Fibroblast of skin of scalp (primary cell): ENCODE measurements around the gene PACSIN3. TPM values are rescaled to one million over a fixed set of nuclear protein-coding genes. Genes with fewer than 3 reads are reported as not detected.
A peak's percentile ranks its signal among the peaks of the same experiment; 100 is the strongest.
"Not testable (repeated sequence)": the region's sequence is repeated elsewhere in the genome, so short reads cannot be mapped to it uniquely, and the experiment has no call there.

ENCODE experiments used
- DNase-seq: peaks from one replicate; pipeline ENCODE4 v3.0.0-alpha.2; 2013
- polyA plus RNA-seq, 2 experiments: library from polyadenylated mRNA; unstranded; fragments of 120-200 nt; gene quantifications; one replicate each; pipeline ENCODE4 v1.2.1, GENCODE V29; 2013; ENCODE audit not compliant: insufficient read length in 2 of 2

The PACSIN3 gene
- 58.5 TPM for polyA plus RNA-seq (2013, experiment 1 of 2; ENCODE audit: insufficient read length)
- 56.4 TPM for polyA plus RNA-seq (2013, experiment 2 of 2; ENCODE audit: insufficient read length)

GRCh38 chr11:47186076-47186699 lies at the start of gene PACSIN3:
Gene PACSIN3 (minus strand): TSS chr11:47186434. CDS start chr11:47182727, 3,707 bp downstream.
- peak; percentile 51 for DNase-seq

- no peak for DNase-seq
Measured at GRCh38 chr11:47235163-47235562, 48.9 kb upstream of the PACSIN3 start.

- DNase-seq: no peak
Measured at GRCh38 chr11:47234669-47235100, 48.5 kb upstream of the PACSIN3 start.

- peak; percentile 81 for DNase-seq
Measured at GRCh38 chr11:47233989-47234668, 47.9 kb upstream of the PACSIN3 start.

- DNase-seq: no peak
Measured at GRCh38 chr11:47233051-47233450, 46.8 kb upstream of the PACSIN3 start.

- no peak for DNase-seq
Measured at GRCh38 chr11:47229161-47229560, 42.9 kb upstream of the PACSIN3 start.

GRCh38 chr11:47225552-47226400 lies 39.5 kb upstream of the PACSIN3 start:
- DNase-seq: peak; percentile 27

GRCh38 chr11:47222696-47223095 lies 36.5 kb upstream of the PACSIN3 start:
- peak; percentile 71 for DNase-seq

- DNase-seq: peak; percentile 74
Measured at GRCh38 chr11:47220401-47220821, 34.2 kb upstream of the PACSIN3 start.

GRCh38 chr11:47216121-47216798 lies 30.0 kb upstream of the PACSIN3 start:
- DNase-seq: peak; percentile 95

GRCh38 chr11:47215366-47215910 lies 29.2 kb upstream of the PACSIN3 start:
- no peak for DNase-seq

GRCh38 chr11:47213950-47214565 lies 27.8 kb upstream of the PACSIN3 start:
- DNase-seq: peak; percentile 89

- no peak for DNase-seq
Measured at GRCh38 chr11:47212938-47213337, 26.7 kb upstream of the PACSIN3 start.

GRCh38 chr11:47208628-47209027 lies 22.4 kb upstream of the PACSIN3 start:
- no peak for DNase-seq

- not testable (repeated sequence) for DNase-seq
Measured at GRCh38 chr11:47208008-47208552, 21.8 kb upstream of the PACSIN3 start.

GRCh38 chr11:47207459-47207858 lies 21.2 kb upstream of the PACSIN3 start:
- no peak for DNase-seq

- not testable (repeated sequence) for DNase-seq
Measured at GRCh38 chr11:47206577-47206976, 20.3 kb upstream of the PACSIN3 start.

- DNase-seq: peak; percentile 92
Measured at GRCh38 chr11:47204637-47204989, 18.4 kb upstream of the PACSIN3 start.

GRCh38 chr11:47202576-47202975 lies 16.3 kb upstream of the PACSIN3 start:
- DNase-seq: no peak

GRCh38 chr11:47201015-47201414 lies 14.8 kb upstream of the PACSIN3 start:
- no peak for DNase-seq

GRCh38 chr11:47198161-47198560 lies 11.9 kb upstream of the PACSIN3 start:
- DNase-seq: not testable (repeated sequence)
